Measurements from ENCODE around the gene GLRX3.

The GLRX3 gene

DNA sequence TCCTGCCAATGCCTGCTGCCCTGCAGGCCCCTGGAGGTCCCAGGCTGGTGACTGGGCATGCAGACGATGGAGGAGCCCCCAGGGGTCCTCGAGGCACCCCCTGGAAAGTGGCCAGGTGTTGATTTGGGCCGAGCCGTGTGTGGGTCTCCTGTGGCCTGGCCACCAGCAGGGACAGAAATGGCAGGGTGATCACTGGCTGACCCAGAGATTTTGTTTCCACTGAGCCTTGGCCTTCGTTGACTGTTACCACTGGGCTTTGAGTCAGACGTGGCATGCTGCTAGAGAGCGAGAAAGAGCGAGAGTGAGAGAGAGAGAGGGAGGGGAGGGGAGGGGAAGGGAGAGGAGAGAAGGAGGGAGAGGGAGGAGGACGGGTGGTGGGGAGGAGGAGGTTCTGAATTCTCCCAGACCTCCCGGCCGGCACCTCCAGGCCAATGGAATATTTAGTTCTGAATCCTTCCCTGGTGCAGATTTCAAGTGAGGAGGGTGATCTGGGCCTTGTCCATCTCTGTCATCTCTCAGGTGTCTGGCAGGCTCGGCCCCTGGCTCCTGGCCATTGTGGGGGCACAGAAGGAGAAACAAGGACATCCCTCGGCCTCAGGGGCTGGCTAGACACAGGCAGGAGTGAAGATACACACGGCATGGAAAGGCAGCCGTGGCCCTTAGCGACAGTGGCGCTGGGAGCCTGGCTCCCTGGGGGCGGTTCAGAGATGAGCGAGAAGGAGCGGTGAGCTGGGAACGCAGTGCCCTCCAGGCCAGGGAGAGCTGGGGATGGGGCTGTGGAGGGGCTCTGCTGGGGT is 58.2 kb downstream of the GLRX3 start:
- Histone ChIP-seq H3K4me2 (ENCODE audit: low read length, poor library complexity, severe bottlenecking) (no peak overlapping the region), H2BK120ac (ENCODE audit: low read depth, low read length) (no peak overlapping the region), H3K4me1 (ENCODE audit: control insufficient read depth, insufficient read depth, low read depth, low read length) (peaks cover 24% of the 10 kb centered on the region), H3K79me1 (replicated peaks; ENCODE audit: low read length, poor library complexity, severe bottlenecking) (peaks cover 5% of the 10 kb centered on the region), H3K27me3 (ENCODE audit: control insufficient read depth in 1 of 2, insufficient read depth in 1 of 2, low read length in 2 of 2) (no peaks in the 10 kb centered on the region), H2AK5ac (ENCODE audit: low read length, severe bottlenecking) (no peak overlapping the region), H3K9ac (ENCODE audit: low read length) (peak overlapping the region; percentile 15), H2BK12ac (ENCODE audit: low read length in 2 of 2) (no peak overlapping the region), H3K14ac (ENCODE audit: low read length in 2 of 2) (peak overlapping the region in 1 of 2 experiments; percentile 29), H2AFZ (ENCODE audit: low read depth, low read length) (no peak overlapping the region), H2BK15ac (ENCODE audit: low read depth, poor library complexity, severe bottlenecking) (no peak overlapping the region), H4K91ac (ENCODE audit: low read length) (no peak overlapping the region), H2BK5ac (ENCODE audit: low read depth, low read length, poor library complexity, severe bottlenecking) (no peak overlapping the region), H3K23ac (ENCODE audit: low read length in 2 of 2) (no peak overlapping the region), H3K18ac (ENCODE audit: low read depth in 1 of 2, low read length in 2 of 2) (no peak overlapping the region), H3K4me3 (ENCODE audit: insufficient read depth in 1 of 2, low read depth in 1 of 2, low read length in 2 of 2) (no peak overlapping the region), H4K8ac (ENCODE audit: low read length) (no peak overlapping the region), H3K27ac (ENCODE audit: low read length, poor library complexity, severe bottlenecking) (no peak overlapping the region), H3K9me3 (ENCODE audit: control insufficient read depth, low read length) (no peaks in the 10 kb centered on the region), H3K36me3 (ENCODE audit: control insufficient read depth in 1 of 2, insufficient read depth in 2 of 2, low read depth in 1 of 2, low read length in 2 of 2) (peaks cover 11 to 38% of the 10 kb centered on the region in 2 experiments), H3K4ac (ENCODE audit: low read depth in 1 of 2, low read length in 2 of 2) (no peak overlapping the region)
- no peak for DNase-seq
- WGBS: 84% methylated on average over 21 of the region's 21 CpGs

DNA sequence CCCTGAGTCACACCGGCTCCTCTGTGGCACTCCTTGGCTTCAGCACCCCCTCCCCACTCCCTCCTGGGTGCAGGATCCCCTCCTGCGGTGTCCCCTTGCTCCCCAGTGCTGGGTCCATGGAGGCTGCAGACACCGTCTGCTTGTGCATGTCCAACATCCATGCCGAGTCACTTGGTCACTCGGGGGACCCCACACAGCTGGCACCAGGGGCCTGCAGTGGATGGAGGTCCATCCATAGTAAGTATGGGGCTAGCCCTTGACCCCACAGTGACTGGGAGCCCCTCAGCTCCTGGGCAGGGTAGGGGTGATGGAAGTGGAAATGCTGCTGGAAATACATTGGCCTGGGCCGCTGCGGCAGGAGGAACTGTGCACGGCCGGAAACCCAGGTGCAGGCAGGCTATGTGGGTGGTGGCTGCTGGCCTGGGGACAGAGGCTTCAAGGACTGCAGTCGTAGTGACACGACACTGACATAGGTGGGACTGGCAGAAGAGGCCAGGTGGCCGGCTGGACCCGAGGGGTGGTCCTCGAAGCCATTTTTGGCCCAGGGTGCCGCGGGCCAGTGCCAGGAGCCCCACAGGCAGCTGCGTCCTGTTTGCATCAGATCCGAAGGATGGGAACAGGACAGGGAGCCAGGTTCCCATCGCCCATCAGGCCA is 58.9 kb downstream of the GLRX3 start:
- Histone ChIP-seq H2BK5ac (ENCODE audit: low read depth, low read length, poor library complexity, severe bottlenecking) (no peak overlapping the region), H3K4me1 (ENCODE audit: control insufficient read depth, insufficient read depth, low read depth, low read length) (peaks cover 18% of the 10 kb centered on the region), H2BK15ac (ENCODE audit: low read depth, poor library complexity, severe bottlenecking) (no peak overlapping the region), H3K27ac (ENCODE audit: low read length, poor library complexity, severe bottlenecking) (no peak overlapping the region), H2AFZ (ENCODE audit: low read depth, low read length) (no peak overlapping the region), H3K18ac (ENCODE audit: low read depth in 1 of 2, low read length in 2 of 2) (no peak overlapping the region), H3K4ac (ENCODE audit: low read depth in 1 of 2, low read length in 2 of 2) (no peak overlapping the region), H2BK12ac (ENCODE audit: low read length in 2 of 2) (no peak overlapping the region), H3K23ac (ENCODE audit: low read length in 2 of 2) (no peak overlapping the region), H3K9me3 (ENCODE audit: control insufficient read depth, low read length) (no peaks in the 10 kb centered on the region), H4K8ac (ENCODE audit: low read length) (no peak overlapping the region), H3K9ac (ENCODE audit: low read length) (no peak overlapping the region), H3K79me1 (replicated peaks; ENCODE audit: low read length, poor library complexity, severe bottlenecking) (peaks cover 5% of the 10 kb centered on the region), H4K91ac (ENCODE audit: low read length) (no peak overlapping the region), H2AK5ac (ENCODE audit: low read length, severe bottlenecking) (no peak overlapping the region), H3K4me2 (ENCODE audit: low read length, poor library complexity, severe bottlenecking) (no peak overlapping the region), H2BK120ac (ENCODE audit: low read depth, low read length) (no peak overlapping the region), H3K4me3 (ENCODE audit: insufficient read depth in 1 of 2, low read depth in 1 of 2, low read length in 2 of 2) (no peak overlapping the region), H3K27me3 (ENCODE audit: control insufficient read depth in 1 of 2, insufficient read depth in 1 of 2, low read length in 2 of 2) (no peaks in the 10 kb centered on the region), H3K14ac (ENCODE audit: low read length in 2 of 2) (no peak overlapping the region), H3K36me3 (ENCODE audit: control insufficient read depth in 1 of 2, insufficient read depth in 2 of 2, low read depth in 1 of 2, low read length in 2 of 2) (peaks cover 11 to 31% of the 10 kb centered on the region in 2 experiments)
- no peak for DNase-seq
- WGBS: 91% methylated on average over 19 of the region's 19 CpGs

GRCh38 chr10:130195746-130196294 is 59.6 kb downstream of the GLRX3 start:
- Histone ChIP-seq H3K27ac (ENCODE audit: low read length, poor library complexity, severe bottlenecking) (no peak overlapping the region), H2BK5ac (ENCODE audit: low read depth, low read length, poor library complexity, severe bottlenecking) (no peak overlapping the region), H3K23ac (ENCODE audit: low read length in 2 of 2) (no peak overlapping the region), H2AK5ac (ENCODE audit: low read length, severe bottlenecking) (no peak overlapping the region), H3K4me1 (ENCODE audit: control insufficient read depth, insufficient read depth, low read depth, low read length) (peaks cover 12% of the 10 kb centered on the region), H2BK120ac (ENCODE audit: low read depth, low read length) (no peak overlapping the region), H3K27me3 (ENCODE audit: control insufficient read depth in 1 of 2, insufficient read depth in 1 of 2, low read length in 2 of 2) (no peaks in the 10 kb centered on the region), H3K79me1 (replicated peaks; ENCODE audit: low read length, poor library complexity, severe bottlenecking) (peaks cover 2% of the 10 kb centered on the region), H3K9ac (ENCODE audit: low read length) (no peak overlapping the region), H3K4me3 (ENCODE audit: insufficient read depth in 1 of 2, low read depth in 1 of 2, low read length in 2 of 2) (no peak overlapping the region), H2BK15ac (ENCODE audit: low read depth, poor library complexity, severe bottlenecking) (no peak overlapping the region), H4K8ac (ENCODE audit: low read length) (no peak overlapping the region), H3K4ac (ENCODE audit: low read depth in 1 of 2, low read length in 2 of 2) (no peak overlapping the region), H2BK12ac (ENCODE audit: low read length in 2 of 2) (no peak overlapping the region), H4K91ac (ENCODE audit: low read length) (no peak overlapping the region), H3K4me2 (ENCODE audit: low read length, poor library complexity, severe bottlenecking) (no peak overlapping the region), H3K9me3 (ENCODE audit: control insufficient read depth, low read length) (no peaks in the 10 kb centered on the region), H3K36me3 (ENCODE audit: control insufficient read depth in 1 of 2, insufficient read depth in 2 of 2, low read depth in 1 of 2, low read length in 2 of 2) (peaks cover 11 to 31% of the 10 kb centered on the region in 2 experiments), H2AFZ (ENCODE audit: low read depth, low read length) (no peak overlapping the region), H3K14ac (ENCODE audit: low read length in 2 of 2) (no peak overlapping the region), H3K18ac (ENCODE audit: low read depth in 1 of 2, low read length in 2 of 2) (no peak overlapping the region)
- 89% methylated on average over 10 of the region's 10 CpGs for WGBS
- no peak for DNase-seq
